GM06990 (cell line): ENCODE measurements around the gene EPAS1.

Source experiments
- DNase-seq: peaks from one replicate; pipeline ENCODE4 v3.0.0-alpha.2; 2011; ENCODE audit not compliant: insufficient read length; ENCODE audit errors: extremely low read depth
- H3K27me3 ChIP-seq: replicated peaks from 2 replicates; pipeline ENCODE4 v1.6.0; 2011; ENCODE audit warnings: low read length; ENCODE audit not compliant: control insufficient read depth, insufficient read depth
- H3K36me3 ChIP-seq: 2 replicates; pipeline ENCODE4 v1.5.1; 2011; ENCODE audit warnings: low read length; ENCODE audit not compliant: control insufficient read depth, insufficient read depth
- H3K4me3 ChIP-seq: replicated peaks from 2 replicates; pipeline ENCODE4 v1.5.1; 2011; ENCODE audit warnings: low read depth, mild to moderate bottlenecking, control low read depth, low read length
- CTCF ChIP-seq: IDR thresholded peaks from 2 replicates; pipeline ENCODE4 v1.5.1; 2011; ENCODE audit warnings: low read length, control low read depth, mild to moderate bottlenecking, inconsistent platforms; ENCODE audit not compliant: insufficient read depth, poor library complexity, severe bottlenecking

Gene EPAS1

GRCh38 chr2:46431481-46432235 is 134.5 kb downstream of the EPAS1 start:
- no peaks in the 10 kb centered on the region; the same call in 1 of the 2 replicates for H3K27me3 ChIP-seq
- no peak overlapping the region for H3K4me3 ChIP-seq
- DNase-seq, result no peak
- no peak for TF ChIP-seq CTCF
- no peaks in the 10 kb centered on the region for H3K36me3 ChIP-seq

GRCh38 chr2:46434851-46435273 is 137.7 kb downstream of the EPAS1 start:
- no peak for TF ChIP-seq CTCF
- Histone ChIP-seq H3K4me3 (no peak overlapping the region), H3K27me3 (no peaks in the 10 kb centered on the region; the same call in 1 of the 2 replicates), H3K36me3 (no peaks in the 10 kb centered on the region)
- DNase-seq, result no peak

- no peak for DNase-seq
- Histone ChIP-seq H3K4me3 (no peak overlapping the region), H3K27me3 (no peaks in the 10 kb centered on the region; the same call in 1 of the 2 replicates), H3K36me3 (no peaks in the 10 kb centered on the region)
- no peak for TF ChIP-seq CTCF
These were observed 138.1 kb downstream of the EPAS1 start for GRCh38 chr2:46435353-46435752.

- Histone ChIP-seq H3K27me3 (peaks cover 3% of the 10 kb centered on the region), H3K4me3 (no peak overlapping the region), H3K36me3 (no peaks in the 10 kb centered on the region)
- TF ChIP-seq CTCF, result no peak
- DNase-seq, result no peak
These were observed 138.7 kb downstream of the EPAS1 start for GRCh38 chr2:46435796-46436360.
